ENCODE results near the gene CBR4.

- TF ChIP-seq EZH2 (IDR thresholded peaks at IDR 0.05; ENCODE audit: borderline replicate concordance, low read length) (no peak), CTCF (conservative IDR thresholded peaks at IDR 0.05 in 1 of 2, IDR thresholded peaks at IDR 0.05 in 1 of 2; ENCODE audit: extremely low read depth in 1 of 2, insufficient read depth in 1 of 2, low read depth in 1 of 2, low read length in 2 of 2) (no peak)
Measured at GRCh38 chr4:168994958-168995357, 15.1 kb downstream of the CBR4 start.

Data from mammary epithelial cell (primary cell).